ENCODE measurements around the gene TGFB1. TPM values are rescaled to one million over a fixed set of nuclear protein-coding genes. Genes with fewer than 3 reads are reported as not detected.

The TGFB1 gene
- total RNA-seq, result 44.2 and 105 TPM in 2 replicates

DNA sequence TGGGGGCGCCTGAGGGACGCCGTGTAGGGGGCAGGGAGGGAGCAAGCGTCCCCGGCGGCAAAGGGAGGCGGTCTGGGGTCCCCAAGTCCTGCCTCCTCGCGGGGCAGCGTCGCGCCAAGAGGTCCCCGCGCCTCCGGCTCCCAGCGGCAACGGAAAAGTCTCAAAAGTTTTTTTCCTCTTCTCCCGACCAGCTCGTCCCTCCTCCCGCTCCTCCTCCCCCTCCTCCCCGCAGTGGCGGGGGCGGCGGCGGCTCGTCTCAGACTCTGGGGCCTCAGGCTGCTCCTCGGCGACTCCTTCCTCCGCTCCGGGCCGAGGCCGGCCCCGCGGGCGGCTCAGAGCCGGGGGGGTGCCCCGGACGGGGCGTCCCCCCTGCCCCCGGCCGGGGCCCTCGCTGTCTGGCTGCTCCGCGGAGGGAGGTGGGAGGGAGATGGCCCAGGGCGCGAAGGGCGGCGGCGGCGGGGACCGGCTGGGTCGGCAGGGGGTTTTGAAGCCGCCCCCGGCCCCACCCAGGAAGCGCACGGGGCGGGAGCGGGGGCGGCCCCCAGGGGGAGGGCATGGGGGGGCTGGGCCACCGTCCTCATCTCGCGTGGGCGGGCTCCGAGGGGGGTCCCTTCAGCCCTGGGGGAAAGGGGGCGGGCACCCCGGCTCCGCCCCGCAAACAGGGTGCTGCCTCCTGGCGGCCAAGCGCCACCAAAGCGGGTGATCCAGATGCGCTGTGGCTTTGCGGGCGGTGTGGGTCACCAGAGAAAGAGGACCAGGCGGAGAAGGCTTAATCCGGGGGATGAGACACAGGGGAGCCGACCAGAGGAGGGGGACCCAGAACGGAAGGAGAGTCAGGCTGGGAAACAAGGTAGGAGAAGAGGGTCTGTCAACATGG is at the start of gene TGFB1:
Gene TGFB1, minus strand, starts transcription at position 457 of the 877 bp plus-strand sequence. CDS start 878 bp downstream, outside the sequence.

DNA sequence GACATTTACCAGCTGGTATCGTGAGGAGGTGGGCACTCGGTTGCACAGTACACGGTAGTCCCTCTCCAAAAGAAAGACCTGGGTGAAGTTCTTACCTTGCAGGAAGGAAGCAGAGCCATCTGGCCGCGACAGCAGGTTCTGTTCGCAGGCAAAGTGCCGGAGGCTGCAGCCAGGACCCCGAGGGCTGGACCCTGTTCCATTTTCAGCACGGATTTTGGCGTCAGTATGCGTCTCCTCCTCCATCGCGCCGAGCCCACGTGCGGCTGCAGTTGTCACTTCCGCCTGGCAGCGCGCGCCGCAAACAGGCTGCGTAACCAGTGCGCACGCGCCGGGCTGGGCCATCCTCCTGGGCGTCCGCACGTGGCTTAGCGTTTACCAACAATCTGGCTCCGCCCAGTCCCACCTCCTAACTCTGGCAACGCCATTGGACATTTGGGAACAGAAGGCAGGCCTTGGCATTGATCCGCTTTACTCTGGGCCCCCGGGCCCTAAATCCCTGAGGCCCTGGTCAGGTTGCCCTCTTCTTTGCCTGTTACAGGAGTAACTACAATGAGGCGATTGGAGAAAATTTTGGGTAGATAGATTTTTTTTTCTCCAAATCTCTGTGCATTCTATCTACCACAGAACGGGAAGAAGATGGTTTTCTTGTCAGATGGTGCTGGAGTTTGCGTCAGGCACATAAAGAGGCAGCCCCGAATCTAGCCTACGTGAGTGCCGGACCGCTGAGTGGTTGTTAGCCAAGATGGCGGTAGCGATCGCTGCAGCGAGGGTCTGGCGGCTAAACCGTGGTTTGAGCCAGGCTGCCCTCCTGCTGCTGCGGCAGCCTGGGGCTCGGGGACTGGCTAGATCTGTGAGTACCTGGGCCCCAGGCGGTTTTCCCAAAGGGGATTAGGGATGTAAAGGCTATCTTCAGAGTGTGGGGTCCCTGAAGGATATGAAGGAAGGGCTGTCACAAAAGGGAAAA is 43.6 kb upstream of the TGFB1 start, which contains the start of the genes BCKDHA and EXOSC5:
Gene BCKDHA, plus strand, starts transcription at position 733 of the 964 bp plus-strand sequence. Its CDS starts 10 bp downstream, at position 743.
Gene EXOSC5, minus strand, starts transcription at position 274 of the 964 bp plus-strand sequence. Its CDS starts 31 bp downstream, at position 243.

DNA sequence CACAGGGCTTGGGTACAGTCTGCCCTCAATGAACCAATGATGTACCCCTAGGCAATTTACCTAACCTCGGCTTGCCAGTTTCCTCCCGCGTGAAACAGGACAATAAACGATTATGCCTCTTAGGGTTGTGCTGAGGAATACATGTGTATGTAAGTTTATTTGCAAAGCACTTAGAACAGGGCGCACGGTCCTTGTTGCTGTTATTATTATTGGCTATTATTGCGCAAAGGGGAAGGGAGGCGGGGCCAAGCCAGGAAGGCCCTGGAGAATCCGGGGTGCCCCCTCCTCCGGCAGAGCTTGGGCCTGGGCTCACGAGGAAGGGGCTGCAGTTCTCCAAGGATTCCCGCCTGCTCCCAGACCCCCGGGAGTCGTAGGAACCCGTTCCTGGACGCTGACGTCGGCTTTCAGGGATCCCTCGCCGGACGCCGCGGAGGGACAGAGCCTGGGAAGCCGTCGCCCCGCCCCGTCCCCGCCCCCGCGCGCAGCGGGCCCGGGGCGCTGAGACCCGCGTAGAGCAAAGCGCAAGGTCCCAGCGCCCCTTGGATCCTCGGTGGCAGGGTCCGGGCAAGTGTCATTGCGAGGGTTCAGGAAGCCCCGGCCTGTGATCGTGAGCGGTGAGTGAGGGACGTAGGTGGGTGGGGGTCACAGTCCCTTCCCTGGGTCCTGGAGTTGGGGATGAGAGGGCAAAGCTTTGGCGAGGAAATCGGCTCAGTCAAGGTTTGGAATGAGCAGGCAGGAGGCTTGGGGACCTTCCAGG is 22.7 kb upstream of the TGFB1 start, which contains the start of gene TMEM91:
Gene TMEM91, plus strand, starts transcription at position 293 of the 757 bp plus-strand sequence. CDS start 1,777 bp downstream, outside the sequence.

DNA sequence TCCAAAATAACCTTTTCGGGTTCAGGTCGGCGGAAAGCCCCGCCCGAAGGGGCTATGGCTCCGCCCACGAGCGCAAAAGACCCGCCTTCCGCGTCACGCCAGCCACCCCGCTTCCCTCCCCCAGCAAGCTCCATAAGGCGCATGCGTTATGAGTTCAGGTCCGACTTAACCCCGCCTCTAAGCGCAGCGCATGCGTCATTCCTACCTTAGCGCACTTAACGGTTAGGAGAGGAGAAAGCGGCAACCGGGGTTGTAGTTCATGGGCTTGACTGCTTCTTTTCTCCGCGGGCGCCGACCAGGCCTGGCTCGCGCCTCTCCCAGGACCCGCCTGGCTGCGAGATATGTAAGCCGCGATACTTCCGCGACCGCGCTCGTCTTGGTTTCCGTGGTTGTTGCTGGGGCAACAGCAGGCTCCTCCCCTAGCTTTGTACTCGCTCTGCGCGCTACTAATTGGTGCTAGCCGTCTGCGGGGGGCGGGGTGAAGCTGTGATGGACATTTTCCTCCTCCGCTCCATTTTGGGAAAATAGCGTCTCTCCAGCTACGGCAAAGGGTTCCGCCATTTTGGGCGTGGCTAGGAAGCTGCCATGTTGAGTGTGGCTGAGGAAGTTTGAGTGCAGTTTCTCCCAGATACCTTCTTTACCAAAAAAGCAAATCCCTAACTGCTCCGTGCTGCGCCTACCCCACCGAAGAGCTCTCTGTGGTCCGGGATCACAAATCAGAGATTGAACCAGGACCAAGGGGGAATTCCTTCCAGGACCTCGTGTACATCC is 10.2 kb upstream of the TGFB1 start, which contains the start of gene B9D2:
Gene B9D2, minus strand, starts transcription at position 397 of the 771 bp plus-strand sequence. CDS start 630 bp downstream, outside the sequence.

DNA sequence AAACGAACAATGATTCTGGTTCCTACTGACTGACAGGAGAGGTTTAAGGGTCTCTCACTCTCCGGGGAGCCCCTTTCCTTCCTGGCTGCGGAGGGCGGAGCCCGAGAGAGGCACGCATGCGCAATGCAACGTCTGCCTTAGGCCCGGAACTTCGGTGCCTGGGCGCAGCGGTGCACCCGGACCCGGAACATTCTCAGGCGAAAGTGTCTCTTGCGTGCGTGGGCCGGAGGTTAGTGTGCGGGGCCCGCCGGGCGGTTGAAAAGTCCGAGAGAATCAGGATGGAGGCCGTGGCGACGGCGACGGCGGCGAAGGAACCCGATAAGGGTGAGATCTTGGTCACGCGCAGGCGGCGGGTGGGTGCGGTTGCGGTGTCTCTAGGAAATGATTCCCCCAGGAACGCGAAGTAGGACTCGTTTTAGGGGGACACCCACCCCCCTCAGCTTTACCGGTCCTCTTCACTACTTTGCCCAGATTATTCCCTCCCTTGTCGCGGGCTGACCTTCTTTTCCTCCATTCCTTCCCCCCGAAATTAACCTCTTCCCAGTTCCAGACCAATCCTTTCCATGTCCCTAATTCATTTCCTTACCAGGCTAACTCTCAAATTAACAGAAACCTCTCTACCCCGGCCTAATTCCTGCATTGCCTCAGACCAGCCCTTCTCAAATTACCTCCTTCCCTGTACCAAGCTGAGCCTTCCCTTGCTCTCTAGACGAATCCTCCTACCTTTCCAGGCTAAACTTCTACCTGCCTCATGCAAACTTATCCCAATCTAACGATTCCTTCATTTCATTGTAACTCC is 43.5 kb downstream of the TGFB1 start, which contains the start of gene CCDC97:
Gene CCDC97, plus strand, starts transcription at position 140 of the 799 bp plus-strand sequence. Its CDS starts 139 bp downstream, at position 279.

Other genes starting within 250 kb of the TGFB1 start
- gene CYP2F1, start 239.5 kb downstream of the TGFB1 start, total RNA-seq, result not detected in 2 replicates
- 0.13 and 0.46 TPM in 2 replicates for gene CYP2S1, start 160.7 kb downstream of the TGFB1 start, total RNA-seq
- 378 and 448 TPM in 2 replicates for gene AXL, start 134.7 kb downstream of the TGFB1 start, total RNA-seq
- 90.1 and 90.8 TPM in 2 replicates for gene HNRNPUL1, start 89.5 kb downstream of the TGFB1 start, total RNA-seq
- 8.5 and 10.9 TPM in 2 replicates for gene CCDC97, start 43.8 kb downstream of the TGFB1 start, total RNA-seq
- gene B9D2, start 10.2 kb upstream of the TGFB1 start, total RNA-seq, result 4.0 and 4.5 TPM in 2 replicates
- 3.6 and 6.5 TPM in 2 replicates for gene TMEM91, start 22.6 kb upstream of the TGFB1 start, total RNA-seq
- 10.1 and 14.4 TPM in 2 replicates for gene EXOSC5, start 43.4 kb upstream of the TGFB1 start, total RNA-seq
- gene BCKDHA, start 43.9 kb upstream of the TGFB1 start, total RNA-seq, result 52.6 and 61.1 TPM in 2 replicates
- gene B3GNT8, start 73.5 kb upstream of the TGFB1 start, total RNA-seq, result 2.2 and 2.3 TPM in 2 replicates
- gene DMAC2, start 86.0 kb upstream of the TGFB1 start, total RNA-seq, result 28.6 and 33.4 TPM in 2 replicates
- not detected in 2 replicates for gene ERICH4, start 89.2 kb upstream of the TGFB1 start, total RNA-seq
- not detected in 2 replicates for gene CEACAM21, start 222.2 kb upstream of the TGFB1 start, total RNA-seq